Measurements from ENCODE around the gene LMBR1.

LMBR1 gene

DNA sequence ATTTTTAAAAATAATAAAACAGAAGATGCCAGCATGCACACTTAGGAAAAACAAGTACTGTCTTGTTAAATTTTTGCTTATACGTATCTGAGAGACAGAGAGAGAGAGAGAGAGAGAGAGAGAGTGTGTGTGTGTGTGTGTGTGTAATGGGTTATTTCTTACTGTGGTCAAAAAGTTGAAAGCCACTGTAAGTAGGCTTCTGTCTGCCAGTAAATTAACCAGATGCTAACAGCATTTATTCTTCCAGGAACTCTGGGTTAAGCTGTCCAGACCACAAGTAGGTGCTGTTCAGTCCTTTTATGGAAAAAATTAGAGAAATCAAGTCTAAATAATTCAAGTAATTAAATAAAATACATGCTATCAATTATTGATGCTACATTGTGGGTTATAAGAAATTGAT lies 212.7 kb downstream of the LMBR1 start:
- DNase-seq: no peak

DNA sequence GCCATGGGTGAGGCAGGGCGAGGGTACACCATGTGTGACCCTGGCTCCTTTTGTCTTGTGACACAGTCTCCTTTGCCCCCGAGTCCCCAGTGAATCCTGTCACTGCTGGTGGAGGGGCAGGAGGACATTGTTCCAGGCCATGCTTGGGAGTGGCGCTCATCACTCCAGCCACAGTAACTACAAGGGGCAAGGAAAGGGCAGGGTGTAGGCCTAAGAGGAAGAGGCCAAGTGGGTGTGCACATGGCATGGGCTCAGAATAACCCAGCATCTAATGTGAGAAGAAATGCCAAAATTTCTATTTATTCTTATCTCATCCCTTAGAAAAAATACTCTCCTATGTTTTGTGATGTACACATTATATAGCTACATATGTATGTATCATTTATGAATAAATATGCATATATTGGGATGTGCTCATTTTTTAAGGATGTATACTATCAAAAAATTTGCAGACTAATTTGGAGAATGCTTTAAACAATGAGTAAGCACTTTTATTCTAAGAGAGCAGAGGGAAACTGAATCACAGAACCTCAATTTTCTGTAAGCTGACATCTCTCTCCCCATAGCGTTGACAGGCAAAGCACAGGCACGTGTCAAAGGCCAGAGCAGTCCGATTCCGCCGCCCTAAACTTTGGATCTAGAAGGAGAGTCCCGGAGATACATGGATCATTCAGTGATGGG lies 215.5 kb downstream of the LMBR1 start:
- DNase-seq: no peak

DNA sequence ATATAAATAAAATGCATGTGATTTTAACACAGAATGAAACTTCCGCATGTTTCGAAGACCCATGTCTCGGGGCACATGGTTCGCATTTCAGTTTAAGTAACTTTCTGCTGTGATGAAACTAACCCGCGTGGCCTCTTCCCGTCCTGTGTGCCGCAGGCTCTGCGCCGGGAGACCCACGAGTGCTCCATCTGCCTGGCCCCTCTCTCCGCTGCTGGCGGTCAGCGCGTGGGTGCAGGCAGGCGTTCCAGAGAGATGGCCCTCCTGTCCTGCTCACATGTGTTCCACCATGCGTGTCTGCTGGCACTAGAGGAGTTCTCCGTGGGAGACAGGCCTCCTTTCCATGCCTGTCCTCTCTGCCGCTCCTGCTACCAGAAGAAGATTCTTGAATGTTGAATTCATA lies 216.7 kb downstream of the LMBR1 start:
- DNase-seq: no peak

DNA sequence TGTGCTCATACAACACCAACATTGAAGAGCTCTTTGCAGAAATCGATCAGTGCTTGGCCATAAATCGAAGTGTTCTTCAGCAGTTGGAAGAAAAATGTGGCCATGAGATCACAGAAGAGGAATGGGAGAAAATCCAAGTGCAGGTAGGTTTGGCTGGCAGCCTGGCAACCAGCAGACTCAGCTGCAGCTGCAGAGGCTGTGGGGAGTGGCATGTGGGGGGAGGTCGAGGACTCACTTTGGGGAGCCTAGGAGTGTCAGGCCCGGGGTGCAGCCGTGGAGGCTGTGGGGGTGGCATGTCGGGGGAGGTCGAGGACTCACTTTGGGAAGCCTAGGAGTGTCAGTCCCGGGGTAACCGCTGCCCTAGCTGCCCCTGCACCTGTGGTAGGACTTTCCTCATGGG lies 217.3 kb downstream of the LMBR1 start:
- no peak for DNase-seq

DNA sequence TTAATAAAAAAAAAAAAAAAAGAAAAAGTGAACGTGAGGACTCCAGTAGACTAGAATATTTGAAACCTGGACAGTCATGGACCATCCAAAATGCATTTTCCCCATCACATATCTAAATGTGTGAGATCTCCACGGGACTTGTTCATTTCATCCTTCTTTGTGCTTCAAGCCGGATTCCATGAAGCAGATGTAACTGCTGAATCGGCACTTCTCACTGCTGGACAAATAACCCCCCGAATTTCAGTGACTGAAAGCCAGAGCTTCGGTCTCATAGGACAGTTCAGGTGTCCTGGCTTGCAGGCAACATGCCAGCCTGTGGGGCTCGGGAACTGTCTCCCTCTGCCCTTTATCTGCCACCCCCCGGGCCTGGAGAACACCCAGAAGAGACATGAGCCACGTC lies 219.1 kb downstream of the LMBR1 start:
- DNase-seq: no peak

DNA sequence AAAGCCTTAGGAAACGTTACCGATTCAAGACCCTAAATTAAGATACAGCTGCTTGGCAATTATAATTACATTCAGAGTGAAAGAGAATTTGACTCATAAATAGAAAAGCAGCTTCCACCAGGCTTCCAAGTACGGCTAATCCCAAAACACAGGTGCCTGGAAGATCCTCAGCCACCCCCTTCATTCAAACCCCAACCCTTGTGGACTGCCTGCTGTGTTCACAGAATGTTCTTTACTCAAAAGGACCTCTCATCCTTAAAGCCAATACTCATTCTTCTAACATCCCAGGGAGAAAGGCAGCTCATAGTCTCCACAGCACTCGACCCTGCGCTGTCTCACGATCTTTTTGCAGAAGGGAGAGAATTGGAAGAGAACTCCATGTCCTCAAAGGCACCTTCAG lies 219.5 kb downstream of the LMBR1 start:
- no peak for DNase-seq

DNA sequence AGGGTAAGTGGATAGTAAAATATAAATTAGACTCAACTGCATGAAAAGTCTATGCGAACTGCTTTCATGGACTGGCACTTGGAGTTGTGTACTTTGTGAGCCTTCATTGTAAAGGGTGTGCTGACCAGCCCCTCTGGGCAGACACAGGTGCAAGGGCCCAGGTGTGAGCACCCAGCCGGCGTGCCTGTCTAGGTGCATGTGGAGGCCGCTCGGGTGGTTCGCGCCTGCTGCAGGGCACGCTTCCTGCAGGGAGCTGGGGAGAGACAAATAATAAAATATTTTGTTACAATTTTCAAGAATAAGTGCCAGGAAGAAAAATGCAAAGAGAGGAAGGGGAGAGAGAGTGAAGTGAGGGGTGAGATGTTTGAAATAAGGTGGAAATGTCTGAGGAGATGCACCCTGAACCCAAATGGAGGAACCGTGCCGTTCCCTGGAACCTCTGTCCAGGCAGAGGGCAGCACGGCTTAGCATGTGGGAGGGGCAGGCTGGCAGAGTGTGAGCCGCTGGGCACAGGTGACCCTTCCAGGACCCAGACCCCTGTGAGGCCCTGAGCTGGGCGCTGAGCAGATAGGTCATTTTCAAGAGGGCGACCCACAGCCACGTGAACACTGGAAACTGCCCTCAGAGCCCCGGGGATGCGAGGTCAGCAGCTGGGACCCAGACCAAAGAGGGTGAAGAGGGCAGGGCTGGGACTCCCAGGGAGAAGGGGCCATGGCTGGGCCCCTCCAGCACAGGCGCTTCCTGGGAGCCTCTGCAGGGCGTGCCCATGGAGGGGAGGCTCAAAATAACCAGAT lies 223.8 kb downstream of the LMBR1 start:
- no peak for DNase-seq

DNA sequence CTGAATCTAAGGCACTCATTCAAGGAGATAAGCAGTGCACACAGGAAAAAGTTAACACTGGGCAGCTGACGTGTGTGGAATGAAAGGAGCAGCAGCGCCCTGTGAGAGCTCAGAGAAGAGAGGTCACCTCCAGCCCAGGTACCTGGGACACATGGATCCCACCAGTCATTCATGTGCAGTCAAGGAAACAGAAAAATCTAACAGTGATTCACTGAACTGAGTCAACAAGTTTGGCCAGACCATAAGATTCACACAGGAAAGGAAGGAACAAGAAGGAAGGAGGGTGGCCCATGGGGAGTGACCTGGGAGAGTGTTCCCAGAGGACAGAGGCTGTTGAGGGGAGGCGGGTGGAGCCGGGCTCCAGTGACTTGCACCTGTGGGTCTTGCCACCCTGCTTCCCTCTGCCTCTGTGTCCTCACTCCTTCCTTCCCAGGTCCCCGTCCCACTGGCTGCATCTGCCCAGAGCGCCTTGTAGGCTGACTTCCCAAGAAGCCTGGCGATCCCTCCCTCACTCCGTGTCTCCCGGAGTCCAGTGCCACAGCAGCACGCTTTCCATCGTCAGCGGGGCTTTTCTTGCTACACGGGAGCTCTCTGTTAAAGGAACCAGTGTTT lies 224.7 kb downstream of the LMBR1 start:
- no peak for DNase-seq

DNA sequence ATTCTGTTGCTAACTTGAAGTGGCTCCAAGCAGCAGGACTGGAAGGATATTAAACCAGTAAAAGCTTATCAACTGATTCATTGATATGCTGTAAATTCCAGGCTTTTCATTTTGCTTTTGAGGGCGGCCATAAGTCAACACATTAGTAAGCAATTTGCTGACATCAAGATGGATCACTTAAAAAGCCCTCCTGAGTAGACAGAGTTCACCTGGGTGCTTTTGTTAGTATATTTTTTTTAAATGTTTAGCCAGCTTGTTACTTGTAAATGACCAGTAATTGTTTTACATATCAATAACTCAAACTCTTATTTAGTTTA lies 225.9 kb downstream of the LMBR1 start:
- DNase-seq: no peak

DNA sequence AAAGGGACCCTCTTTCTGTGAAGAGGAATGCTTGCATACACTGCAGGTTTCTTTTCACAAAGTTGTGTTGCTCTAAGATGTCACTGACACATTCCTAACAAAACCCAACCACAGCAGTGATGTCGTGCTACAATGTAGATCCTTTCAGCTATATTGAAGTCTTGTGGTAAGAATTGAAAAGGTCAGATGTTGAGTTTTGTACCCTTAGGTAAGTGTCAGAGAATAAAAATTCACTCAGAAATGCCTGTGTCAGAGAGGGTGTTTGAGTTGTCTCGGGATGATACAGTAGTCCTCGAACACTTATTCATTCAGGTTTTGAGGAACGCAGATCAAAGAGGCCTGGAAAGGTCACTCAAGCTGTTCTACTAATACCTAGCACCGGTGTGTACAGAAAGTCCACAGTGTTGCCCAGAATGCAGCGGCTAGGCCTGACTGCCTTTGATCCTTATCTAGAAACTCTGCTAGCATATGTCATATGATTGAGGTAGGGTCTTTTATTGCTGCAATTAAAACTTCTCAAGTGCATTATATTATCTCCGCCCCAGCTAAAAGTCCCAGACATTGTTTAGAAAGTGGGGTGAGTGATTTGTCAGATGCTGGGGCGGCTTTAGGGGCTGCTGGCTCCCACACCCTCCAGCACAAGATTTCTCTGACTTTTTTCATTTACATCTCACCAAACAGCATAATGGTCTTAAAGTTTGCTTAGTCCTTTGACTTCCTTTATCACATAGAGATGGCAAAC lies 226.4 kb downstream of the LMBR1 start:
- no peak for DNase-seq

DNA sequence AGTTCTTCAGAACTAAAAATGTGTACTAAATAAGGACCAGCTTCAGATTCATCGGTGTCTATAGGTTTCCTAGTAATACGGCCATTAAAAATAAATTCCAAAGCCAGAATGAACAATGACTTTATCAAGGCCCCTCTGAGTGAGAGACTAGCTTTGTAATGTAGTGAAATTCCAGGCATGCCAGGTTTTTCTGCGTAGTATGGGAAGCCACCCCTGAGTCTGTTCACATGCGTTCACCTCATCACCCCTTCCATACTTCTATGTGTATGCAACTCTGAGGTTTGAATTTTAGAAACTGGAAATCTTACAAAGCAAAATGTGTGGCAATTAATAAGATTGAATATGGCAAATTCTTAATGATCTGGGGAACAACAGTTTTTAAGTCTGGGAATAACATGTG lies 227.9 kb downstream of the LMBR1 start:
- DNase-seq: no peak

DNA sequence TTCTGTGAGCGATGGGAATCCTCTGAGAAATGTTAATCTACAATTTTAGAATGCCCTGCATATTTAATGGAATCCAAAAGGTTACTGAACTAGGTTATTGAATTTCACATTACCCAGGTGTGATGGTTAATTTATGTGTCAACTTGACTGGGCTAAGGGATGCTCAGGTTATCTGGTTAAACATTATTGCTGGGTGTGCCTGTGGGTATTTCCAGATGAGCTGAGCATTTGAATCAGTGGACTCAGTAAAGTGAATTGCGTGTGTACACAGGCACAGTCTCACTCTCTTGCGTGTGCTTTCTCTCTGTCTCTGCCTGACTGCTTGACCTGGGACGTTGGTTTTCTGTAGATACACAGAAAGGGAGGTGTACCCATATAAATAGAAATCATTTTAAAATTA lies 230.7 kb downstream of the LMBR1 start:
- DNase-seq: no peak

DNA sequence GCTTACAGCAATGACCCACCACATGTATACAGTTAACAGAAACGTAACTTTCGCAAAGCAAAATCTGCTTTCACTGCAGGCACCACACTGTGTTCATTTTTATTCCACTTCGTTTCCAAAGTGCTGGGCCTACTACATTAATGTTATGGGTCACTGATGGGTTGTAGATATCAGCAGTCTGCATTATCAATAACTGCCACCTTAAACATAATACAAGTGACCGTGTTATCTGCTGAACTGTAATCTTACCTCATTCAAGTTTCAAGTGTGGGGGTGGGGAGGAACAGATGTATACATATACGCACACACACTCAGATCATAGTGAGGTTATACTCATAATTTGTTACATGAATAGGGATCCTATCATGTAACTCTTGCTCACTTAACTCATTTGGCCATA lies 231.3 kb downstream of the LMBR1 start:
- DNase-seq: no peak

DNA sequence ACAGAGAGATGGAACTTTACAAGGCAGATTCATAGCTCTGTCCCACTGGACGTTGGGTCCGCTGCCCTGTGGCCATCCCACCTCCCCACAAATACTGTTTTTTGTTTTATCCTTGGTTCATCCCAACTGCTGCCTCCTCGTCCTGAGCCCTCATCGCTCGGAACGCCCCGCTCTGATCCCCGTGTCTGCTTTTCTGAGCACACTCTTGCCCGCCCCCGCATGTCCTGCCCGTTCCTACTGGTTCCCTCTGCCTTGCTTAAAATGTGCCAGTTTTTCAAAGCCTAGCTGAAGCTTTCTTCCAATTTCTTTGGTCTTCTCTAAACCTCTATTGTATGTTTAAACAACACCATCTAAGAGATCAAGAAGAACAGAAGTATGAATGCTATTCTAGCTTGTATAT lies 233.0 kb downstream of the LMBR1 start:
- no peak for DNase-seq

DNA sequence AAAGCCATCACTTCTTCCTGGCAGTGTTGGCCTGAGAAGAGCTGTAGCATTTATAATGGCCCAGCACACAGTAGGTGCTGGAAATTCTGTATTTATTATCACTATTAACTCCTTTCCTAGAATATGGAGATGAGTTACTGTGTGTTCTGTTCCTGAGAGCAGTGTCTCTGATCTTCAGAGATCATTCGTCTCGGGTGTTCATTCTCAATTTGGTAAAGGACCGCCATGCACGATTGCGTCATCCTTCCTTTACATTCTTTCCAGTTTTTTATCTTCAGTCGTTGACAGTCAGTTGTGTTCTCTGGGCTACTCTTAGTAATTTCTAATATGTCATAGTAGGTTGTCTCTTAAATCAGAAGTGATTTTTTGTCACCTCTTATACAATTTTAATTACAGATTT lies 233.8 kb downstream of the LMBR1 start:
- no peak for DNase-seq

DNA sequence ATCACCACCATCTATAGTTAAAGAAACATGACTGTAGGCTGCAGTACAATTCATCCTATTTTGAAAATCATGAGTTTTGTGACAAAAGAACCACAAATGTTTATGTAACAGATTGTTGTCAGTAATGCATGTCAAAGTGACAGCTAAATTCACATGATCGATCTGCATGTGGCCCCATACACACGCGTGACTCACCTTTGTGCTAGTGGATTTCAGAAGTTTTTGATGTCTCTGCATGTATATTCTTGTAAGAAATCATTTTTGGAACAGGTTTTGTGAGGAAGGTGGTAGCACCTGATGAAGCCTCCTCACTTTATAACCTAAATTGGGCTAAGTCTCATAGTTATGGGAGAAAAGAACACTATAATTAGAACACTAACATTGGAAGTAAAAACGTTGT lies 235.3 kb downstream of the LMBR1 start:
- DNase-seq: no peak

DNA sequence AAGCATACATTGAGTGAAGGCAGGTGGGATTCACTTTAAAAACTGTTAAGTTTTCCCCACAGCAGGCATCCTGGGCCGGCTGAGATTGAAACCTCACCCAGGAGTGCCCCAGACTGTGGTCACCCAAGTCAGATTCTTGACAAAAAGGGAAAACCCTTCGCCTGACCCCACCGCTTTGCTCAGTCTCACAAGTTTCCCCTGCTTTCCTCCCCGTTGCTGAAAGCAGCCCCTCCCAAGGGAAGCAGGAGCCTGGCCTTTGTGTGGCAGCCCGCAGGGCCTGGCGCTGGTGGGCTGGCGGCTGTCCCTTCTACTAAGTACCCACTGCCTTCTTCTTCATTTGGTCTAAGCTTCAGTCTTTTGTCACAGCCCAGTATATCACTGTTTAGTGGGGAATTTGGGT lies 236.4 kb downstream of the LMBR1 start:
- DNase-seq: no peak

DNA sequence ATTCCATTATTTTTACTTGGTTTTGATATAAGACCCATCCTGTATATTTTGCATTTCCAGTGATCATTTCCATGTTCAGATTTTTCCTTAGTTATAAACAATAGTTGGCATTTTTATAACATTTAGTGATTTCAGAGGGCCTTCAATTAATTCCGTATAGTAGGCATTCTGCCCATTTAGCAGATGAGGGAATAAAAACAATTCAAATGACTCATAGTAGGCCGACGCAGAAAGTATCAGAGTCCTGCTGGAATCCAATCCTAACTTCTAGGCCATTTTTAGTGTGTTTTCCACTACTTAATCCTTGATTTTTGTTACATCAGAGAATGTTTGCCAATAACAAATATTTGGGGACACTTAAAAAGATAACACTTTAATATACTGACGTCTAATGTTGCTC lies 237.0 kb downstream of the LMBR1 start:
- DNase-seq: no peak

DNA sequence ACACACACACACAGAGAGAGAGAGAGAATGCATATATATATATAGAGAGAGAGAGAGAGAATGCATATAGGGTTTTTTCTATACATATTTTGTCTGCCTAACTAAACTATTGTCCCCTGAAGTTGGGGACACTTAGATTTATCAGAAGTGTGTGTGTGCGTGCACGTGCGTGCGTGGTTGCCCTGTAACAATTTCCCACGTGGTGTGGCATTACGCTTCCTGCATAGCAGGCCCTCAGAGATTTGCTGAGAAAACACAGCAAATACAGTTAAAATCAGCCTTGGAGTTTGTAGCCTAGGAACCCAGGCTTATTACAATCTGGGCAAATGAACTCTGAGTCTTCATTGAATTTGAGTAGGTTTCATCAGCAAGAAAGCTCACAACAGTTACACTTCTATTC lies 237.7 kb downstream of the LMBR1 start:
- no peak for DNase-seq

DNA sequence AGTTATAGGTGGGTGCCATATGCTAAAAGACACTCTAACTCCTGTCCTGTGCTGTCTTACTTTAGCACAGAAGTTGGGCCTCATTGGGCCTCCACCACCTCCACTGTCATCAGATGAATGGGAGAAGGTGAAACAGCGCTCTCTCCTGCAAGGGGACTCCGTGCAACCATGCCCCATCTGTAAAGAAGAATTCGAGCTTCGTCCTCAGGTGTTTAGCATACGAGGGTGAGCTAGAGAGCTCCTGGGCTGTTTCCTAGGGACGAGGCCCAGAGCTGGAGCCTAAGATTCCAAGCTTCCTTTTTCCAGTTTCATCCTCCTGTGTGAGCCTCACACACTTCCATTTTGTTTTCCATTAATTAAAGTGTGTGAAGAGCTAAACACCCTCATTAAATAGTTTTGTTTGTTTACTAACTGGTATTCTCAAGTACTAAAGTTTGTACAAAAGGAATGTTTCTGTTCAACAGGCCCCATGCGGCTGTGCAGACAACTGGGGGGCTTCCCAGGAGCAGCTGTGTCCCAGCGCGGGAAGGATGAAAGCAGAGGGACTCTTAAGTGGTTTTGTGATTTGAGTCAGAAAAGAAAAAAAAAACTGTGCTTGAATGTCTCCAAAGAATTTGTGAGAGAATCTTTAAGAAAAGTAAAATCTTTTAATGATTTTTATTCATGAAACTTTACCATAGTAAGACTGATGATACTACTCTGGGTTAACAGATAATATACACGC lies 238.3 kb downstream of the LMBR1 start:
- DNase-seq: no peak

DNA sequence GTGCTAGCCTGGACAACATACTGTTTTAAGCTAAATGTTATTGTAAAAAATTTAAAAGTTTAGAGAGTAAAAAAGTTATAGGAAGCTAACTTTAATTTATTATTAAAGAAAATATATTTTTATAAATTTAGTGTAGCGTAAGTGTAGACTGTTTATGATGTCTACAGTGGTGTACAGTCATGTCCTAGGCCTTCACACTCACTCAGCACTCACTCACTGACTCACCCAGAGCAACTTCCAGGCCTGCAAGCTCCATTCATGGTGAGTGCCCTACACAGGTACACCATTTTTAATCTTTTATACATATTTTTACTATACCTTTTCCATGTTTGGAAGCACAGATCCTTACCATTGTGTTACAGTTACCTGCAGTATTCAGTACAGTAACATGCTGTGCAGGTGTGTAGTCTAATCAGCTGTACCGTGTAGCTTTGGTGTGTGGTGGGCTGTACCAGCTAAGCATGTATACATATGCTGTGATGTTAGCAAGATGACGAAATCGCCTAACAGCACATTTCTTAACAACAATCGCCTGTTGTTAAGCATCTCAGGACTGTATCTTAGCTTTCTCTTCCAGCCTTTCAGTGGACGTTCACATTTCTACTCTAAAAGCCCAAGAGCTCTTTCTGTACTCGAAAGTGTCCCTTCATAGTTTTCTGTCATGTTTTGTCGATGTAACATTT lies 240.0 kb downstream of the LMBR1 start:
- no peak for DNase-seq

DNA sequence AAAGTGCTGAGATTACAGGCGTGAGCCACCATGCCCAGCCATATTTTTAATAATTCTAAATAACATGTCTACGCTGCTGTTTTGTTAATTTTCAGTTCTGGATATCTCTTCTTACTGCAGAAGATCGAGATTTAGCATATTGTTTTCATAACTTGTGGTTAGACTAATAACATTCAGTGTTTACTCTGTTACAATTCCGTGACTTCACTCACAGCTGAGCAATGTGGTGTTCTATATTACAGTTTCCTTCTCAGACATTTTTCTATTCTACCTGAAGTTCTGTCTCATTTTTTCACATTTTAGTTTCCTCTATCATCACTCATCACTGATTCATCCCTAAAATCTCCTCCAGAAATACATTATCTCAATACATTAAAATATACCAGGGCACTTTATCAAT lies 241.5 kb downstream of the LMBR1 start:
- DNase-seq: no peak

DNA sequence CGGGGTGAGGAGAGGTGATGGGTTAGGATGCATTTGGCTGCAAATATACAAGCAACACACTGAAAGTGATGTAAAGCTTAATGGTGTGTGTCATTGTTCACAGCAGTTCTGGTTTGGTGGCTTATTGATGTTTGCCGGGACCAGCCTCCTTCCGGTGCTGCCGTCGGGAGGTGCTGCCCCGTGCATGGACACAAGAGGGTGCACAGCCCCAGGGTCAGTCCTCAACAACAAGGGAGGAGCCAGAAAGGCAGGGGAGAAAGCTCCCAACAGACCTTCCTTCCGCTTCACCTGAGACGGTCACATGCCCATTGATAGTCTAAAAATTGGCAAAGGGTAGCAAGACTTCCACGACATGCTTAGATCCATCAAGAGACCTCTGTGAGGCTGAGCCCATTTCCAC lies 242.9 kb downstream of the LMBR1 start:
- DNase-seq: no peak
